GM20000 (cell line): ENCODE data around the gene CRB2.

Experiments
- DNase-seq: peaks from one replicate; pipeline ENCODE4 v3.0.0; 2012; ENCODE audit warnings: low spot score
- TF ChIP-seq, protein P1 (sequence below): IDR thresholded peaks from 2 replicates; pipeline ENCODE4 v1.5.1; 2012; ENCODE audit warnings: mild to moderate bottlenecking, control low read depth; ENCODE audit errors: extremely low read depth, missing control alignments

Gene CRB2

DNA sequence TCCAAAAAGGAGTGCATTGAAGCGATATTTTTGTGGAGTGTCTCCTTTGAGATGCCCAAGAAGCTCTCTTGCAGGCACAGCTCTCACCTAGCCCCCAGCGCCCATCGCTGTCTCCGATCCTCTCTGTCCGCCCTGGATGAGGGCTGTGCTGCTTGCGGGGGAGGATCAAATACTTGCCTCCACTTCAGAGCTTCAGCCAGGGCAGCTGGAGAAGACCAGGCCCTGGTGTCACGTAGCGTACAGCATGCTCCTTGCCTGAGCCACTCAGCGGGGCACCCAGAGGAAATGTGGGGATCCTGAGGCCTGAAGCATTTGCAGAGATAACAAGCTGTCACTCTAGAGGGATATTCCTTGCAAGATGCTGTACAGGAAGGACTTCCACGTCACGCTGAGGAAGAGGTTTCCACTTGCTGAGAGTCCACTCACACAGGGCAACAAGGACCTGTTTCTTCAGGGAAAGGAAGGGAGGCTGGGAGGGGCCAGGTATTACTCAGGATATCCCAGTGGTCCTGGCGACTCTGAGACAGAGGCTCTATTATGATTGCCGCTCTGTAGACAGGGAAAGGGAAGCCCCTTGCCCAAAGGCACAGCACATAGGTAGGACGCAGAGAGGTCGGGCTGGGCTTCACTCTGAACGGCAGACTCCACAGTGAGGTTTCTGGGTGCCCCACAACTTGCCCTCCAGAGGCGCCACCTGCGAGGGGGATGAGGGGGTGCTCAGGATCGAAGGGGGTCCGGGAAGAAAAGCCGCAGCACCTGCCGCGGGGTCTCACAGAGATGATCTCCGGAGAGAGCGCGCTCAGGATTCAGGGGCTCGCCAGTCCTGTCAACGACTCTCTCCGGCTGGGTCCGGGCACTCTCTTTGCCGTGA, 64.0 kb downstream of the CRB2 start:
- DNase-seq: no peak
- TF ChIP-seq, protein P1, sequence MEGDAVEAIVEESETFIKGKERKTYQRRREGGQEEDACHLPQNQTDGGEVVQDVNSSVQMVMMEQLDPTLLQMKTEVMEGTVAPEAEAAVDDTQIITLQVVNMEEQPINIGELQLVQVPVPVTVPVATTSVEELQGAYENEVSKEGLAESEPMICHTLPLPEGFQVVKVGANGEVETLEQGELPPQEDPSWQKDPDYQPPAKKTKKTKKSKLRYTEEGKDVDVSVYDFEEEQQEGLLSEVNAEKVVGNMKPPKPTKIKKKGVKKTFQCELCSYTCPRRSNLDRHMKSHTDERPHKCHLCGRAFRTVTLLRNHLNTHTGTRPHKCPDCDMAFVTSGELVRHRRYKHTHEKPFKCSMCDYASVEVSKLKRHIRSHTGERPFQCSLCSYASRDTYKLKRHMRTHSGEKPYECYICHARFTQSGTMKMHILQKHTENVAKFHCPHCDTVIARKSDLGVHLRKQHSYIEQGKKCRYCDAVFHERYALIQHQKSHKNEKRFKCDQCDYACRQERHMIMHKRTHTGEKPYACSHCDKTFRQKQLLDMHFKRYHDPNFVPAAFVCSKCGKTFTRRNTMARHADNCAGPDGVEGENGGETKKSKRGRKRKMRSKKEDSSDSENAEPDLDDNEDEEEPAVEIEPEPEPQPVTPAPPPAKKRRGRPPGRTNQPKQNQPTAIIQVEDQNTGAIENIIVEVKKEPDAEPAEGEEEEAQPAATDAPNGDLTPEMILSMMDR: no peak

DNA sequence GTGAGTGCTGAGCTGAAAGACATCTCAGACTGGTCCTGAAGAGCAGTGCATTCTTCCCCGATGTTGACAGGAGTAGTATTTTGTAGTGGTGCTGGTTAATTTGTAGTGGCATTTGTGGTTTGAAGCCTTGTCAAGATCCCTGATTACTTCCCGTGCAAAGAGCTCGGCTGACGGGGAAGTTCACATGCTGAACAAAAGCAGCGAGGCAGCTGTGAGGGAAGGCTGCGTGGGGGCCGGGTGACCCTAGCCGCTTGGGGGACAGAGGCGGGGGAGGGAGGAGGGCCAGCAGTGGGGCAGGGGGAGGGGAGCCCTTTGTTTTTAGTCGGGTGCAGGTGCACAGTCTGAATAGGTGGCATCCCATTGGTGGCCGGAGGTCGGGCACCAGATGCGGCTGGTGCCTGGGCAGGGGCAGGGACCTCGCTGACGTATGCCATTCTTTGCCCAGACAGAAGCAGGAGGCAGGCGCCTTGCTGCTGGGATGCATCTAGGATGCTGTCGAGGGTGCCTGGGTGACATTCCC, 64.7 kb downstream of the CRB2 start:
- DNase-seq: no peak
- TF ChIP-seq, protein P1: no peak

DNA sequence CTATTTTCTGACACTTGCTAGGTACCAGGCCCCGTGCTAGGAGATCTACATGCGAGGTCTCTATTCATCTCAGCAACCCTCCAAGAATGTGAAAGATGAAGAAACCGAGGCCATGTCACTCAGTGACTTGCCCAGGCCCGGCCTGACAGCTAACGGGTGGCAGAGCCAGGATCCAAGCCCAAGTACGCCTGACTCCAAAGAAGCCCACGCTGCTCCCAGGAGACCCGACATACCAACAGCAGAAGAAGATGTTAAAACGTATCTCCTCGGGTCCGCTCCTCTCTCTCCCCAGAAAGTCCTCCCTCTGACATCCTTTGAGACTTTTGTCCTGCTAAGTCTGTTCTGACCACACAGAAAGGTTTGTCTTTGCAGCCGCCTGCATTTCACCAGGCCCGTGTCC, 65.2 kb downstream of the CRB2 start:
- DNase-seq: no peak
- TF ChIP-seq, protein P1: no peak

- no peak for DNase-seq
- TF ChIP-seq, protein P1: no peak
These were observed 65.9 kb downstream of the CRB2 start for GRCh38 chr9:123421801-123422455.

GRCh38 chr9:123422635-123423310, 66.8 kb downstream of the CRB2 start:
- no peak for DNase-seq

DNA sequence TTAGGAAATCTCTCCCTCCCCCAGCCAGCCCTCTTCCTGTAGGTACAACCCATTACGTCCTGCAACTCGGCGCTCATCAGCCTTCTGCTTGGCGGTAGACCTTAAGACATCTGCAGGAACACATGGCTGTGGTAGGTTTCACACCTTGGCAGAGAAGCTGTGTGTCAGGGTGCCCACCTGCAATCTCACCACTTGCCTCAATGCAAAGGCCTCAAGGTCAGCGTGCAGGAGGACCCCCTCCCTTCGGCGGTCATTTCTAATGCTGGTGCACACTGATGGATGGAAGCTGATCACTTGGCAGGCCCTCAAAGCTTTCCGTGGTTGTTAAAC, 67.3 kb downstream of the CRB2 start:
- TF ChIP-seq, protein P1: no peak
- no peak for DNase-seq

More at GRCh38 chr9:123422635-123423310, 66.8 kb downstream of the CRB2 start:
- TF ChIP-seq, protein P1: no peak

DNA sequence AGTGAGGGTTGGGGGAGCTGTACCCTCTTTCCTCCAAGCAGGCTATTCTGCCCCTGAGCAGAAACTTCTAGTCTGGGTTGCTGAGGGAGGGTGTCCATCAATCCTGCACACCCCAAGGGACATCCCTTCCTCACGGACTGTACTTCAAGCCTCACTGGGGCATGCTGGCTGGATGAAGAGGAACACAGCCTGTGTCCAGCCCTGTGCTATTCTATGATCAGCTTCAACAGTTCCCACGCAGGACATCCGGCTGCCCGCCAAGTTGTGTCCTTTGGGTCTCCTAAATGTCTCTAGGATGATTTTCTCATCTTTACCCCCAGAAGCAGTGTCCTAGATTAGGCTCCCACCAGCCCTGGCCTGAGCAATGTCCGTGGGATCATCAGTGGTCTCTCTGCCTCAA, 68.1 kb downstream of the CRB2 start:
- DNase-seq: no peak
- TF ChIP-seq, protein P1: no peak
